HG03103 (cell line): ENCODE measurements around the gene TUBA4B.

Experiments used
- ATAC-seq: cut with Tn5 transposase; IDR thresholded peaks from one replicate; pipeline ENCODE4 v1.9.1; 2021; ENCODE audit warnings: low read depth; ENCODE audit not compliant: unreplicated experiment

TUBA4B gene

DNA sequence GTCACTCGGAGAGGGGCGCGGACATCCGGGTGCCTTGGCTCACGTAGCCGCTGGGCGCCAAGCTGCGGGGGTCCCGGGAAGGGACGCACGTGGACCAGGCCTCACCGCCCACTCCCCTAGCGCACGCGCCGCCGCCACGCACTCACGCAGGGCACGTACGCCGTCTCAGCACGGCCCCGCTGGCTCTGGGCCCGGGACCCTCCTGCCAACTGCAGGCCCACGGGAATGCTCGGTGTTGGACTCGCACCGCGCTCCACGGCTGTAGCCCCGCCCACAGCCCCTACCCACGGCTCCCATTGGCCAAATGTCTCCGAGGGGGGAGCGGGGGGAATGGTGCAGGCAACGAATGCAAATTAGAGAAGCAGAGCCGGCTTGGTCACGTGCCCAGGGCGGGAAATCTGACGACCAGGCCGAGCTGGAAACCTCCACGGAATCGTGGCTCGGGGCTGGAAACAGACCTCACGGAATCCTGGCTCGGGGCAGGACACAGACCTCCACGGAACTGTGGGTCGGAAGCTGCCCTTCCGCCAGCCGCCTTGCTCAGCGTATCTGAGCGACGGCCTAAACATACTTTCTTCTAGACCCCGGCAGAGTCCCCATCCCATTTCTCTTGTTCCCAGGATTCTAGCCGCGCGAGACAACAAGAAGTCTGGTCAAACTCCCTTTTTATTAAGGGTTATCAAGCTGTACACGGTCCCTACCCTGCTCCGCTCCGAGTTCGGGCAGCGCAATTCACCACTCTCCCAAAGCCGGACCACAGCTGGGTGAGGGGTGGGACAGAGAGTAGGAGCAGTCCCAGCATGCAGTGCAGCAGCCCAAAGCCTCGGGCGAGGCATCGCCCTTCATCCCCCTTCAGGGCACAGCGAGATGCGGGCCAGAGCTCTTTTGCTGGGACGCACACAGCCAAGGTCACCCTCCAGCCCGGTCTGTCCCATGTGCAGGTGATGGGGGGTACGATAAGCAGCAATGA, 34.0 kb upstream of the TUBA4B start, which contains the start of gene ABCB6:
Gene ABCB6 (minus strand): TSS at position 227 of the 970 bp plus-strand sequence. CDS start 285 bp downstream, outside the sequence.
- peak; percentile 79 for ATAC-seq

DNA sequence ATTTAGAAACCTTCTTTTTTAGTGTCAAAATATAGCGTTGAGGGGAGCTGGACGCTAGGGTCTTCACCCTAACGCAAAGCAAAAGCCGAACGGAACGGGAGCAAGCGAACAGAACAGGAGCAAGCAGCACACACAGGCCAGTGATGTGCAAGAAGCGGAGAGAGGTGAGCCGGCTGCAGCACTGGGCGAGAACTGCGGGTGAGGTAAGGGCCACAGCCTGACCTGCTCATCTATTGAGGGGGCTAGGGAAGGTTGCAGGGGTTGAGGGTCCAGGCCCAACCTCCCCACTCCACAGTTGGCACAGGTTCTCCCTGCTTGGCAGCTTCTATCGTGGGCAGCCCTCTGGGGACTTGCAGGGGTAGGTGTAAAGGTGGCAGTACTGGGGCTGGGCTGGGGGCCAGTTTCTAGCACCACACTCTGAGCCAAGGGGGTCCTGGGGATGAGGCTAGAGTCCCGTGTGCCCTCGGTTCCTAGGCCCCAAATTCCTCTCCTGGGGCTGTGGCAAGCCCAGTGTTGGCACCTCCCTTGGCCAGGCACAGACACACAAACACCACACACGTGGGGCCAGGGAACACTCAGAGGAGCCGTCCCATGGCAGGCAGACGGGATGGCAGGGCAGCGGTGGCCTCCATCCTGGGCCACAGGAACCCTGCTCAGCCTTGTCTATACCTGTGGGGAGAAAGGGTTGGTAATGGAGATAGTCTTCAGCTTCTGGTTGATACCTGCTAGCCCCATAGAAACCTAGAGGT, 33.1 kb upstream of the TUBA4B start:
- no peak for ATAC-seq

DNA sequence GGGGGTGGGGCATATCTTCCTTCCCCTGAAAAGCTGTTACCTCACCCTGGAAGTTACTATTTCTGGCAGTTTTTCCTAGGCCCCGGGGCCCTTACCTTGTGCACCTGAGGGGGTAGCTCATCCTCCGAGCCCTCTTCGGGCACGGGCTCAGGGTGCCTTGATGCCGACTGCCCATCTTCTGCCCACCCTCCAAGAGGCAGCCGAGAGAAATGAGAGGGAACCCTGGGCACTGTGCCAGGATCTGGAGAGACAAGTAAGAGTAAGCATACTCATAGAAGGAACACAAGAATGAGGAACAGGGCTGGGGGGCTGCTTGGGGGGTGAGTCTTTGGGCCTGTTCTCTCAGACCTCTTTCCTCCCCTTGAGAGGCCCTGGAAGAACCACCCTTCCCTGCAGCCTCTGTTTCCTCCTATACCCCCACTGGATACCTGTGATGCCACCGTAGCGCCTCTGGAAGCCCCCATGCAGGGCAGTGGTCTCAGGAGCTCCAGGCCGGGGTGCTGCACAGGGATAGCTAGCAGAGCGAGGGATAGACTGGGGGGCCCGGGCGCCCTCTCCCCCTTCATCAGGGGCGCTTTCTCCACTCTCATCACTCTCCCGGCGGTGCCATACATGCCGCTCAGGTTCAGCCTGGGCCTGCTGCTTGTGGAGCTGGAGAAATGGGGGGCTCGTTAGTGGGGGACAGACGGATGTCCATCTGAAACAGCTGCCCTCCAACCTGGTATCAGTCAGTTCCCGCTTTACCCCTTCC, 32.2 kb upstream of the TUBA4B start:
- ATAC-seq = no peak

DNA sequence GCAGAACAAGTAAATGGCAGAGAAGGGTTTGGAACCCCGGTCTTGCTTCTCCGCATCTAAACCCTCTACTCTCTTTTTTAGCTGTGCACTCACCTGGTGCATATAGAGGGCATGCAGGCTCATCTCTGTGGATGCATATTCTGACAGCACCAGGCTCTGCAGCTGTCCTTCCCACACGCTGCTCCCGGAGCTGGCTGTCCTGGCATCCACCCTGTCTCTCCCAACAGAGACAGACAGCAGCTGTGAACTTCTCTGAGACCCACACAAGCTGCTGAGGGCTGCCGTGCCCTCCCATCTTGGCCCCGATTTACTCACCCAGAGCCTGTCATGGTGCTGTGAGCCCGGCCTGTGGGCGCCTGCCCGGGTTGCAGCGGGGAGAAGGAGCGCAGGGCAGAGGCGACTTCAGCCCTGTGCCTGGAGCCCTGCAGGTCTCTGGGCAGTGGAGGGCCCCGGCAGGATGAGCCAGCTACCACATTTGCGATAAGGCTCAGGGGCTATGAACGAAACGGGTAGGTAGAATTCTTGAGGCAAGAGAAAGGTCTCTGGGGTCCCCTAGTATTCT, 31.0 kb upstream of the TUBA4B start:
- ATAC-seq = no peak

DNA sequence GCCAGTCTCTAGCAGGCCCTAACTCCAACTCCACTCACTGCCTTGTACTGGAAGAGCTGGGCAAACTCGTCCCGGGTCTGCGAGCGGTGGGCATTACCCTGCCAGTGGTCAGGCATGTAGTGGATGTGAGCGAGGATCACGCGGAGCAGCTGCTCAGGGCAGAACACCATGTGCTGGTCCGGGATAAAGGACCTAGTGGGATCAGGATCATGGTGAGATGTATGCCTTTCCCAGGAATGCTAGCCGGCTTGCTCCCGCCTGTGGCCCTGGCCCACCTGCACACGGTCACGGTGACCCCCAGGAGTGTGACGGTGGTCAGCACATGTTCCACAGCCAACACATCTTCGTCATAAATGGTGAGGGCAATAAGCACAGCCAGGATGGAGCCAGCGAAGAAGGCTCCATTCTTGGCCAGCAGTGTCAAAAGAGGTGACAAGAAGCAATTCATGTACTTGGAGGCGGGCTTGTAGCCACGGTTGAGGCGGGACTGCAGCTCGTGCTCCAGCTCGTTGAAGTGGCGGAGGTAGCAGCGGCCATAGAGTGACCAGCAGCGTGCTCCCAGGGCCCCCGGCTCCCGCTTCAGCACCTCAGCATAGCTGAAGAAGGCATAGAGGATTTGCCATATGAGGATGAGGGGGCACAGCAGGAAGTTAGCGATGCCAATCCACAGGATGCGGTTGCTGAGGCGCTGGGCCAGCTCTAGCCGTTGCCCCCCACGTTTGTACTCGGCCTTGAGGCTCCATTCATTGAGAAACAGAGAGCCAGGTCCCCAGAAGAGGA, 29.0 kb upstream of the TUBA4B start:
- ATAC-seq = no peak

DNA sequence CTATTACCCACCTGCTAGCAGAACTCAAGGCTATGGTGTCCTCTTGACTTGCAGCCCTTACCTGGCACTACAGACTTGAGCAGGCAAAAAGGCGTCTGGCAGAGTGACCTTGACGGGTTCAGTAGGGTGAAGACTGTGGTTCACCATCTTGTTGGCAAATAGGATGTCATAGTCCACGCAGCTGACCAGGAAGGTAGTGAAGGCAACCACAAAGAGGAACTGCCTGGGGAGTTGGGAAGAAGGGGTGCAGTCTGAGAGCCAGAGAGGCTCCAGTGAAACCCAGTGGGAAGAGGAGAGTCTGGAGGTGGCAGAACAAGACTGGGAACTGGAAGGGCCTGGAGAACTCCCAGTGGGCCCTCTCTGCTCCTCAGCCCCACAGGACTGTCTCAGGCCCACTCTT, 27.7 kb upstream of the TUBA4B start:
- ATAC-seq = no peak

DNA sequence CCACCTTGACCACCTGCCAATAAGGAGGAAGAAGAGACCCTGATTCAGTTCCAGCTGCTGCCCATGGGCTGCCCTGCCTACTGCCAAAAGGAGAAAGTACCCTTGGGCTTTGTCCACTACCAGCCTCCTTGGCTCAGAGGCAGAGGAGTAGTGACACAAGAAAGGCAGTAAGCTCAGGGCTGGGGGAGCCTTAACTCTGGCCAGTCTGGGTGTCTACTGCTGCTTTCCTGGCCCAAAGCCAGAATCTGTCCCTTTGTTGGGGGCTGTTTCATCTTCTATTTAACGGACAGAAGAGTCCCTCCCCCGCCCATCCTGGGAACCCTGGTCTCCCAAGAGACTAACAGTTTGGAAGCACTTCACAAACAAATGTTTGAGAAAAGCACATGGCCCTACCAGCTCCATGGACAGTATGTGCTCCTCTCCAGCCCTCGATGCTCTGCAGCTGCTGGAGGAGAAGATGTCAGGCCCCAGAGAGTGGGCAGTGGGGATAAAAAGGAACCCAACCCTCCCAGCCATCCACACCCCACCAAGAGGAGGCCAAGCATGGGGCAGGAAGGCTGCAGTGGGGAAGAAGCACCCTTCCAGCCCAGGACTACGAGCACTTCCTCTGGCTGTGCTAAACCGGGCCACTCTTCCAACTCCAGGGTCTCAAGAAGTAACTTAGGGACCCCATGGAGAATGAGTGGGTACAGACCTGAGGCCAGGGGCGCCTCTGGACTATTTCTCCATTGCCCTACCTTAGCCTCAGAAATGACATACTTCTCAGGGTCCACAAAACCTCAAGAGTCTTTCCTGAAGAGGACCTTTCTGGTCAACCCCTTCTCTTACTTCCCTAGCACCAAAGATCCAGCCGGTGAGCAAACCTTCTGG, 24.8 kb upstream of the TUBA4B start:
- no peak for ATAC-seq

DNA sequence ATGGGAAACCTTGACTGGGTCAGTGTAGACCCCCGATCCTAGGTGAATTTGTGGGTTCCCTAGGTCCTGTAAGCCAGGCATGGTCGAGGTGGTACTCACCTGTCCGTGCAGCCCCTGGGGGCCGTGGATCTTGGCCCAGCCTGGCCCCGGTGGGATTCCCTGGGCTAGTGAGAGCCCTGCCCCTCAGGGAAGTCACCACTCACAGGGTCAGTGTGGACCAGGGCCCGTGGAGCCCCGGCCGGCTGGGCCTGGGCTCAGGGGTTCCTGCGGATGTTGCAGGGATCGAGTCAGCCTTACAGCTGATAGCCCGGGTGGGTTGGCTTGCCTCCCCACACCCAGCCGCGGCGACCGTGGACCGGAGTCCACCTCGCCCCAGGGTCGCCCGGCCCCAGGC, 24.1 kb upstream of the TUBA4B start:
- peak; percentile 10 for ATAC-seq

DNA sequence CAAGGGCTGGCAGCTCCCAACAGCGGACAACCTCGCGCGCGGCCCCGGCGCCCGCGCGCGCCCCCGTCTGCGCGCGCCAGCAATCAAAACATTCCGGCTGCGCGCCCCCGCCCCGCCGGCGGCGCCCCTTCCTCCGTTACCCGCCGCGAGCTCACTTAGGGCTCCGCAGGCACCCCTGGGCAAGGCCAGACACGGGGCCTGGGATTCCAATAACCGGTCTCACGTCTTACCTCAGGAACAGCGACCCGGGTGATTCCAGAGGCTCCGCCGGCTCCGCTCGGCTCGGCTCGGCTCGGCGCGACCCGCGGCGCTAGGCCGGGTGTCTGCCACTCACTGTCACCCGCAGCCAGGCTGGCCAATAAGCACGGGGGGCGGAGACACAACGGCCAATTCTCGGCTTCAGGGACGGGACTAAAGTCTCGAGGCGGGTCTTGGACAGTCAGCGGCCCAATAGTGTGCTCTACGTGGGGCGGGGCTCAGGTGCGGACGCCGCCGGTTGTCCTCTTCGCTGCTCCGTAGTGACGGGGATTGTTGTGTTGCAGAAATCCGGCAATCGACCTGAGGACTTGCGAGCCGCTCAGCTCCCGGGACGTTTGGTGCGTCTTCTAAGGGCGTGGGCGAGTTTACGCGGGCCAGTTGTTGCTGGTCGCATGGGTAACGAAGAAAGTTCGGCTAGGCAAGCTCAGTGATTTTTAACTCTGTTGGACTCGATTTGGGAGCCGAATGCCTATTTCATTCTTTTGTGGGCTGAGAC, 23.6 kb upstream of the TUBA4B start, which contains the start of the genes ANKZF1 and ATG9A:
Gene ANKZF1 (plus strand): TSS at position 502 of the 754 bp plus-strand sequence. CDS start 452 bp downstream, outside the sequence.
Gene ATG9A (minus strand): TSS at position 332 of the 754 bp plus-strand sequence. CDS start 1,612 bp downstream, outside the sequence.
- ATAC-seq = peak; percentile 95

DNA sequence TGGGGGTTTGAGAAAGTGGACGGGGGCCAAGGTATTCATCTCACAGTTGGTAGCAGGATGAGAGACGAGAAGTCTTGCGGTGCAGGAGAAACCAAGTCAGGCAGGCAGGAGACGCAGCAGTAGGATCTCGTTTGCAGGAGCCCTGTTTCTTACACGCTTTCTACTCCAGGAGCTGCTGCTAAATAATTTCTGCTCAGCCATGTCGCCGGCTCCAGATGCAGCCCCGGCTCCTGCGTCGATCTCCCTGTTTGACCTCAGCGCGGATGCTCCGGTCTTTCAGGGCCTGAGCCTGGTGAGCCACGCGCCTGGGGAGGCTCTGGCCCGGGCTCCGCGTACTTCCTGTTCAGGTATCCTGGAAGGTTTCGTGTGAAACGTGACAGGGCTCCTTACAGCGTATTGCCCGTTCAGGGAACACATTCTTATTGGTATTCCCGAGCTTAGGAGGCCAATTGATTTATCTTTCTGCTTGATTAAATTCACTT, 22.9 kb upstream of the TUBA4B start:
- ATAC-seq = no peak

DNA sequence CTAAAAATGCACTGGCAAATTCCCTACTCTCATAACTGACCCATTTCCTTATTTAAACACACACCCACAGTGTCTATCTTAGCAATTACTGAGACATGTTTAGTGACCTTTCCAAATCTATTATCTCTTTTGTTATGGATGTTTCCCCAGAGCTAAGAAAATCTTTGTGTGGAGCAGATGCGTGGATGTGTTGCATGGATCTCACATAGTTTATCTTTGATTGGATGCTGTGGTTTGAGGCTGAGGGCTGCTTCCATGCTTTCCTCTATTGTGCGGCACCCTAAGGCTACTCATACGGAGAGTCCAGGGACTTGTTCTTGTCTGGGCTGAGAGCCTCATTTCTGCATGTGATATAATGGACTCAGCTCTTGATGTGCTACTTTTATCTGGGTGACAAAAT, 18.7 kb upstream of the TUBA4B start:
- ATAC-seq = no peak

DNA sequence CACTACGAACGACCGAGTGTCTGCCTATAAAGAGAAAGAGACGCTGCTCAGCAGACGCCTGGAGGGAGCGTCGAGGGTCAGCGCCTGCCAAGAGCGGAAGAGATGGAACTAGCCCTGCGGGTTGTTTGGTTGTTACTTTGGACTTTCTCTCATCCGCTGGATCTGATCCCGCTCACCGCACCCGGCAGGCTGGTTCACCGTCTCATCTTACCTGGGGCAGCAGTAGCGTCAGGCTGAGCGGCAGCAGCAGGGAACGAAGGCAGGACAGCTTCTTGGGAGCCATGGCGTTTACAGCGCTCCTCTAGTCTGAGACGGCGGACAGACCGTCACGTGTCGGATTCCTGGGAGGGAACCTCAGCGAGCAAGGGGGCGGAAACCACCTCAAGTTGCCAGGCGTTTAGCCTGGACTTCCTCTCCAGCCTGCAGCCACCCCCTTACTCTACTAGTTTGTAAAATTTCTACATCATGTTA, 9.7 kb upstream of the TUBA4B start:
- ATAC-seq = no peak

DNA sequence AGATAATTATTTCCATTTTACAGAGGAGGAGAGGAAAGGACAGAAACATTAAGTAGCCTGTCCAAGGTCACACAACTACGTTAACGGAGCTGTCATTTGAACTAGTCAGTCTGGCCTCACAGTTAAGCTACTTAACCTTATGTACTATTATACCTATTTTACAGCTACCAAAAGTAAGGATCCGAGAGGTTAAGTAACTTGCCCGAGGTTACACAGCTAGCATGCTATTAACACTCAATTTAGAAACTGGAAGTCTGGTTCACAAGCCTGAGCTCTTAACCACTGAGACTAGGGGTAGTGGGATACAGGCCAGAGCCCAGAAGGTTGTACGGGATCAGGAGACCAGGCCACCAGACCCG, 8.3 kb upstream of the TUBA4B start:
- ATAC-seq = no peak

DNA sequence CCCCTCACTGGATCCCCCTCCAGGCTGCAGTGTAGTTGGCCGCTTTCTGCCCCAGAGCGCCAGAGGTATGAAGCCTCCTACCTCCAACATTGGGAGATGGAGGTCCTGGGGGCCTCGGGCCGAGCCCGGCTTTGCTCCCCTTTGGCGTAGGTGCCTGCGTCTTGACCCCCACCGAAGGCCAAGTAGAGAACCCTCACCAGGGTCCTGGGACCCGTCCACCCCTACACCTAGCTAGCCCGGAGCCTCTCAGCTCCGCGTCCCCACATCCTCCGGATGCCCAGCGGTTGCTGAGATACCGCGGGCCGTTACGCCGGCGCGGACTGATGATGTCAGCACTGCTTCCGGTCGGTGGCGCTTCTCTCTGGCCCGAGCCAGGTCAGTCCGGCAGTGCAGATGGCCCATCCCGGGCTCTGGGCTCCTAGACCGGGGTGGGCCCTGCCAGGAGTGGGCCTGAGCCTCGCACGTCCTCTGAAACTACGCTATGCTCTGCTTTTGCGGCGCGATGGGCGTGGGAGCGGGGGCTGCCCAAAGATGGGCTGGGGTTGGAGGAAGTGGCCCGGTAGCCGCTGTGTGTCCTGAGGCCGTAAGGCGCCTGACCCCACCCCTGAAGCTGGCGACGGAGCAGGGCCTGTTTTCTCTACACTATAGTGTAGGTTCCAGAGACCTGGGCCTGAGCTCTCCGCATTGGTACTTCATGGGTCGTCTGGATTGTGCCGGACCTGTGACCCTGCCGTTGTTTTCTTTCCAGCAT, 7.7 kb upstream of the TUBA4B start, which contains the start of the genes GLB1L and STK16:
Gene GLB1L (minus strand): TSS at position 297 of the 751 bp plus-strand sequence. CDS start 1,871 bp downstream, outside the sequence.
Gene STK16 (plus strand): TSS at position 332 of the 751 bp plus-strand sequence. CDS start 521 bp downstream, outside the sequence.
- peak; percentile 75 for ATAC-seq

DNA sequence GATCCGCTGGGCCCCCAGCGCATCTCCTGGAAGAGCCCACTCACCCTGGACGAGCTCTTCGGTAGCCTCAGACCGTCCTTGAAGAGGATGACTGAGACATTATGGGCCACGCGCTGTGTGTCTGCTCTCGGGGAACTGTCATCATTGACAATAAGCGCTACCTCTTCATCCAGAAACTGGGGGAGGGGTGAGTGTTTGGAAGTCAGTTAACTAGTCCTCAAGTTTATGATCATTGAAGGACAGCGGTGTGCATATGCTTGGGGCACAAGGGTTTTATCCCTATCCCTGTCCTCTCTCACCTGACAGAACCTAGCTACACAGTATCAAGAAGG, 7.2 kb upstream of the TUBA4B start:
- no peak for ATAC-seq

DNA sequence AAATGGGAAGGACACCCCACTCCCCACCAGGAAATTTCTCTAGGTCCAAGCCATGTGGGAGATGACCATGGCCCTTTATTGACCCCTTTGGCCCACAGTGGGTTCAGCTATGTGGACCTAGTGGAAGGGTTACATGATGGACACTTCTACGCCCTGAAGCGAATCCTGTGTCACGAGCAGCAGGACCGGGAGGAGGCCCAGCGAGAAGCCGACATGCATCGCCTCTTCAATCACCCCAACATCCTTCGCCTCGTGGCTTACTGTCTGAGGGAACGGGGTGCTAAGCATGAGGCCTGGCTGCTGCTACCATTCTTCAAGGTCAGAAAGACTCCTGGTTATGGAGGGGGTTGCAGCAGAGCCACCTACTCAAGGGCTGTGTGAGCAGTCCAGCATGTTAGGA, 6.5 kb upstream of the TUBA4B start:
- no peak for ATAC-seq
